NB4 (cell line): ENCODE results near the gene CWC25.

Experiments used
- CTCF ChIP-seq: IDR thresholded peaks from one replicate; pipeline ENCODE4 v1.5.1; 2012; ENCODE audit warnings: low read depth, low read length
- MYC ChIP-seq: IDR thresholded peaks from 2 replicates; pipeline ENCODE4 v1.6.1; 2011; ENCODE audit warnings: low read depth, low read length

- TF ChIP-seq CTCF = no peak
- no peak for TF ChIP-seq MYC
Measured at GRCh38 chr17:38869526-38870258, 44.6 kb upstream of the CWC25 start, which contains the start of gene LASP1.
